Caco-2 (cell line): ENCODE data around the gene AFAP1L2. TPM values are rescaled to one million over a fixed set of nuclear protein-coding genes. Genes with fewer than 3 reads are reported as not detected.

Source experiments
- BruUV-seq: library from RNA; stranded (reverse); fragments of 400-500 nt; replicated peaks from 2 replicates; lab custom pipeline; 2021; lab: Mats Ljungman, UMichigan
- CTCF ChIA-PET: fragments of 300-600 bp; sonication (Branson Sonifier 250); formaldehyde crosslinking; loops from one replicate; lab custom pipeline; 2022; ENCODE audit warnings: antibody characterized with exemption; lab: Charles Lee
- POLR2A ChIA-PET: fragments of 300-600 bp; sonication (Branson Sonifier 250); formaldehyde crosslinking; loops from one replicate; lab custom pipeline; 2022; ENCODE audit warnings: antibody characterized with exemption; lab: Charles Lee
- DNase-seq, 2 experiments: peaks; one replicate each; pipeline versions ENCODE4 v3.0.0 to v3.0.0-alpha.2; 2020 to 2022
- H3K27me3 ChIP-seq: replicated peaks from 2 replicates; pipeline ENCODE4 v1.6.0; 2011; ENCODE audit warnings: low read length; ENCODE audit not compliant: control insufficient read depth, insufficient read depth
- H3K36me3 ChIP-seq: 2 replicates; pipeline ENCODE4 v1.5.1; 2011; ENCODE audit warnings: low read length; ENCODE audit not compliant: control insufficient read depth, insufficient read depth
- H3K4me1 ChIP-seq: fragments of 250-450 bp; sonication (Bioruptor Pico); 2 replicates; pipeline ENCODE4 v1.5.1; 2020; ENCODE audit warnings: mild to moderate bottlenecking
- H3K4me3 ChIP-seq: 2 replicates; pipeline ENCODE4 v1.5.1; 2011; ENCODE audit warnings: low read depth, mild to moderate bottlenecking, control low read depth, low read length
- H3K9me3 ChIP-seq: fragments of 250-450 bp; sonication (Bioruptor Pico); 2 replicates; pipeline ENCODE4 v1.5.1; 2020; ENCODE audit warnings: mild to moderate bottlenecking, moderate library complexity
- H3K27ac Mint-ChIP-seq: one replicate; pipeline ENCODE4 v1.8.0; 2022; ENCODE audit warnings: mixed read lengths; ENCODE audit not compliant: unreplicated experiment
- H3K27me3 Mint-ChIP-seq: one replicate; pipeline ENCODE4 v1.8.0; 2022; ENCODE audit warnings: mixed read lengths; ENCODE audit not compliant: insufficient read depth, unreplicated experiment
- H3K36me3 Mint-ChIP-seq: one replicate; pipeline ENCODE4 v1.8.0; 2022; ENCODE audit warnings: mild to moderate bottlenecking, mixed read lengths; ENCODE audit not compliant: insufficient read depth, unreplicated experiment
- H3K4me1 Mint-ChIP-seq: one replicate; pipeline ENCODE4 v1.8.0; 2022; ENCODE audit warnings: low read depth, mixed read lengths; ENCODE audit not compliant: unreplicated experiment
- H3K4me3 Mint-ChIP-seq: one replicate; pipeline ENCODE4 v1.8.0; 2022; ENCODE audit warnings: mild to moderate bottlenecking, moderate library complexity, mixed read lengths; ENCODE audit not compliant: unreplicated experiment
- H3K9me3 Mint-ChIP-seq: one replicate; pipeline ENCODE4 v1.8.0; 2022; ENCODE audit warnings: mixed read lengths; ENCODE audit not compliant: unreplicated experiment
- intact Hi-C: fragments of 100-400 bp; cut with micrococcal nuclease; formaldehyde crosslinking; loops from one replicate; pipeline ENCODE4 v1.10.0; 2022; ENCODE audit not compliant: unreplicated experiment
- total RNA-seq: library from RNA; stranded (reverse); gene quantifications from 2 replicates; pipeline ENCODE4 v1.2.3, GENCODE V29; 2022
- TF ChIP-seq, protein P1 (sequence below), 2 experiments: fragments of 200-600 bp in 1 of 2; IDR thresholded peaks; 1 replicate in 1 of 2; 2 replicates in 1 of 2; pipeline versions ENCODE4 v1.5.1 to v1.8.0; 2011 to 2022; ENCODE audit warnings: antibody characterized with exemption in 1 of 2, control low read depth in 1 of 2, inconsistent platforms in 1 of 2, low read depth in 1 of 2, low read length in 1 of 2, mild to moderate bottlenecking in 1 of 2, moderate library complexity in 1 of 2; ENCODE audit not compliant: insufficient read depth in 1 of 2, severe bottlenecking in 1 of 2, unreplicated experiment in 1 of 2

Gene AFAP1L2
- total RNA-seq, 1 experiment from 2014 or later, result 2.3 TPM

- no peak overlapping the region for H3K4me3 Mint-ChIP-seq
- H3K9me3 Mint-ChIP-seq, result no peaks in the 10 kb centered on the region
- TF ChIP-seq, protein P1, sequence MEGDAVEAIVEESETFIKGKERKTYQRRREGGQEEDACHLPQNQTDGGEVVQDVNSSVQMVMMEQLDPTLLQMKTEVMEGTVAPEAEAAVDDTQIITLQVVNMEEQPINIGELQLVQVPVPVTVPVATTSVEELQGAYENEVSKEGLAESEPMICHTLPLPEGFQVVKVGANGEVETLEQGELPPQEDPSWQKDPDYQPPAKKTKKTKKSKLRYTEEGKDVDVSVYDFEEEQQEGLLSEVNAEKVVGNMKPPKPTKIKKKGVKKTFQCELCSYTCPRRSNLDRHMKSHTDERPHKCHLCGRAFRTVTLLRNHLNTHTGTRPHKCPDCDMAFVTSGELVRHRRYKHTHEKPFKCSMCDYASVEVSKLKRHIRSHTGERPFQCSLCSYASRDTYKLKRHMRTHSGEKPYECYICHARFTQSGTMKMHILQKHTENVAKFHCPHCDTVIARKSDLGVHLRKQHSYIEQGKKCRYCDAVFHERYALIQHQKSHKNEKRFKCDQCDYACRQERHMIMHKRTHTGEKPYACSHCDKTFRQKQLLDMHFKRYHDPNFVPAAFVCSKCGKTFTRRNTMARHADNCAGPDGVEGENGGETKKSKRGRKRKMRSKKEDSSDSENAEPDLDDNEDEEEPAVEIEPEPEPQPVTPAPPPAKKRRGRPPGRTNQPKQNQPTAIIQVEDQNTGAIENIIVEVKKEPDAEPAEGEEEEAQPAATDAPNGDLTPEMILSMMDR (IDR thresholded peaks at IDR 0.05; ENCODE audit: insufficient read depth in 1 of 2, low read depth in 1 of 2, low read length in 1 of 2, severe bottlenecking in 1 of 2, unreplicated experiment in 1 of 2), result no peak
- peaks cover 35% of the 10 kb centered on the region for H3K36me3 Mint-ChIP-seq
- no peak overlapping the region for H3K27ac Mint-ChIP-seq
- H3K36me3 ChIP-seq, result peaks cover 1% of the 10 kb centered on the region; the same call in 1 of the 2 replicates
- DNase-seq, result no peak
- H3K4me1 Mint-ChIP-seq, result no peaks in the 10 kb centered on the region
- no peaks in the 10 kb centered on the region for H3K27me3 ChIP-seq
- no peaks in the 10 kb centered on the region for H3K9me3 ChIP-seq
- CTCF ChIA-PET, result interaction anchor here (0.6 to 1.8 kb wide), 2 partner anchors 10 to 185 kb away, joined by 4 to 5 read pairs; no protein-coding TSS in a partner anchor
- no peaks in the 10 kb centered on the region for H3K27me3 Mint-ChIP-seq
- POLR2A ChIA-PET, result no interaction called here
- H3K4me1 ChIP-seq, result no peaks in the 10 kb centered on the region
- H3K4me3 ChIP-seq, result no peak overlapping the region
- no TSS peak for BruUV-seq
- intact Hi-C loops, result no loop called here
These were observed 44.6 kb upstream of the AFAP1L2 start for GRCh38 chr10:114448897-114449296.

DNA sequence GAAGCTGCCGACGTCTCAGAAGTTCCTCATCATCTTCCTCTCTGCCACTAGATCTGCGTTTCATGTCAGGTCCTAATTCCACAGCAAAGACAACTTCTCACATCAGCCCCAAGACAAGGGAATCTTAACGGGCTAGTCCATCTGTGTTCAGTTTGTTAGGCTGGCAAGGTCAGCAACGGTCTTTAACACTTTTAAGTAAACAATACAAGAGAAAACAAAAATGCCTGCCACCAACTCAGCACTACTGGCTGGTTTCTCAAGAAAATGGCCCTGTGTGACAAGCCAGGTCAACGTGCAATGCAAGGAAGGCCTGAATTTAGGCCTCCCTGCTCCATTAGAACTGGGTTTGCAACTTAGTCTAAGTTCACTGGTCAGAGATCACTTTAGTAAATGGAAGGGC lies 41.0 kb upstream of the AFAP1L2 start:
- Mint-ChIP-seq H3K27ac (no peak overlapping the region), H3K4me3 (no peak overlapping the region), H3K4me1 (no peaks in the 10 kb centered on the region), H3K36me3 (peaks cover 41% of the 10 kb centered on the region), H3K9me3 (no peaks in the 10 kb centered on the region), H3K27me3 (no peaks in the 10 kb centered on the region)
- H3K36me3 ChIP-seq, result peaks cover 1% of the 10 kb centered on the region; the same call in 1 of the 2 replicates
- peaks cover 6% of the 10 kb centered on the region; the same call in 1 of the 2 replicates for H3K4me1 ChIP-seq
- ChIA-PET POLR2A (no interaction called here), CTCF (no interaction called here)
- H3K27me3 ChIP-seq, result no peaks in the 10 kb centered on the region
- TF ChIP-seq, protein P1 (IDR thresholded peaks at IDR 0.05; ENCODE audit: insufficient read depth in 1 of 2, low read depth in 1 of 2, low read length in 1 of 2, severe bottlenecking in 1 of 2, unreplicated experiment in 1 of 2), result no peak
- H3K9me3 ChIP-seq, result no peaks in the 10 kb centered on the region
- no peak for DNase-seq
- H3K4me3 ChIP-seq, result no peak overlapping the region
- intact Hi-C loops, result no loop called here
- no TSS peak for BruUV-seq

GRCh38 chr10:114444819-114445218 lies 40.5 kb upstream of the AFAP1L2 start:
- peaks cover 45% of the 10 kb centered on the region for H3K36me3 Mint-ChIP-seq
- ChIA-PET CTCF (no interaction called here), POLR2A (no interaction called here)
- peaks cover 1% of the 10 kb centered on the region; the same call in 1 of the 2 replicates for H3K36me3 ChIP-seq
- DNase-seq, result no peak
- TF ChIP-seq, protein P1 (IDR thresholded peaks at IDR 0.05; ENCODE audit: insufficient read depth in 1 of 2, low read depth in 1 of 2, low read length in 1 of 2, severe bottlenecking in 1 of 2, unreplicated experiment in 1 of 2), result no peak
- no TSS peak for BruUV-seq
- intact Hi-C loops, result no loop called here
- H3K4me3 Mint-ChIP-seq, result no peak overlapping the region
- H3K4me3 ChIP-seq, result no peak overlapping the region
- no peaks in the 10 kb centered on the region for H3K9me3 Mint-ChIP-seq
- H3K4me1 ChIP-seq, result peaks cover 6% of the 10 kb centered on the region; the same call in 1 of the 2 replicates
- no peaks in the 10 kb centered on the region for H3K27me3 Mint-ChIP-seq
- H3K27ac Mint-ChIP-seq, result no peak overlapping the region
- no peaks in the 10 kb centered on the region for H3K4me1 Mint-ChIP-seq
- H3K27me3 ChIP-seq, result no peaks in the 10 kb centered on the region
- H3K9me3 ChIP-seq, result no peaks in the 10 kb centered on the region
